Central memory CD8-positive, alpha-beta T cell (primary cell): ENCODE data around the gene CETP.
A peak's percentile ranks its signal among the peaks of the same experiment; 100 is the strongest.
"Not testable (repeated sequence)": the region's sequence is repeated elsewhere in the genome, so short reads cannot be mapped to it uniquely, and the experiment has no call there.

Experiments used
- ATAC-seq: fragments of 150-1000 bp; cut with Tn5 transposase; replicated peaks from 2 replicates; pipeline ENCODE4 v1.10.0; 2022; ENCODE audit warnings: mild to moderate bottlenecking, moderate FRiP score, moderate number of reproducible peaks; ENCODE audit not compliant: poor library complexity, severe bottlenecking; ENCODE audit errors: extremely low read depth
- DNase-seq, 2 donors: peaks; one replicate each; pipeline ENCODE4 v3.0.0; 2021; ENCODE audit warnings: low spot score in 2 of 2
- H3K27ac Mint-ChIP-seq: one replicate; pipeline ENCODE4 v1.8.0; 2022; ENCODE audit warnings: low read depth, mild to moderate bottlenecking, moderate library complexity, mixed read lengths
- H3K27me3 Mint-ChIP-seq: one replicate; pipeline ENCODE4 v1.8.0; 2022; ENCODE audit warnings: mixed read lengths
- H3K36me3 Mint-ChIP-seq: one replicate; pipeline ENCODE4 v1.8.0; 2022; ENCODE audit warnings: mild to moderate bottlenecking, moderate library complexity, mixed read lengths; ENCODE audit not compliant: insufficient read depth
- H3K4me1 Mint-ChIP-seq: one replicate; pipeline ENCODE4 v1.8.0; 2022; ENCODE audit warnings: mixed read lengths
- H3K4me3 Mint-ChIP-seq: one replicate; pipeline ENCODE4 v1.8.0; 2022; ENCODE audit warnings: mild to moderate bottlenecking, moderate library complexity, mixed read lengths
- H3K9me3 Mint-ChIP-seq: one replicate; pipeline ENCODE4 v1.8.0; 2022; ENCODE audit warnings: mixed read lengths

Gene CETP

GRCh38 chr16:56929639-56930038 is 32.1 kb upstream of the CETP start:
- Mint-ChIP-seq H3K27me3 (no peaks in the 10 kb centered on the region), H3K4me1 (peaks cover 22% of the 10 kb centered on the region), H3K27ac (no peak overlapping the region), H3K4me3 (no peak overlapping the region), H3K9me3 (no peaks in the 10 kb centered on the region), H3K36me3 (peaks cover 22% of the 10 kb centered on the region)
- no peak for ATAC-seq
- no peak for DNase-seq

- Mint-ChIP-seq H3K36me3 (peaks cover 32% of the 10 kb centered on the region), H3K27me3 (no peaks in the 10 kb centered on the region), H3K27ac (peak overlapping the region; percentile 99), H3K4me3 (peak overlapping the region; percentile 100), H3K4me1 (peaks cover 33% of the 10 kb centered on the region), H3K9me3 (no peaks in the 10 kb centered on the region)
- ATAC-seq (no peak), DNase-seq (no peak)
Measured at GRCh38 chr16:56930486-56931270, 31.1 kb upstream of the CETP start.

- peak overlapping the region; percentile 99 for H3K27ac Mint-ChIP-seq
Measured at GRCh38 chr16:56931271-56931891, 30.4 kb upstream of the CETP start.

GRCh38 chr16:56931892-56932720 is 29.6 kb upstream of the CETP start, which contains the start of gene HERPUD1:
Gene HERPUD1, plus strand, starts transcription at chr16:56932142. Its CDS starts 103 bp downstream, at chr16:56932245.
- peaks cover 44% of the 10 kb centered on the region for H3K36me3 Mint-ChIP-seq
- no peaks in the 10 kb centered on the region for H3K9me3 Mint-ChIP-seq
- peaks cover 43% of the 10 kb centered on the region for H3K4me1 Mint-ChIP-seq
- DNase-seq = peak; percentile 96 to 99
- peak; percentile 96 for ATAC-seq
- H3K27me3 Mint-ChIP-seq = no peaks in the 10 kb centered on the region
- H3K27ac Mint-ChIP-seq = peak within 1 kb of the TSS; percentile 99
- H3K4me3 Mint-ChIP-seq = peak within 1 kb of the TSS; percentile 100

More at GRCh38 chr16:56931271-56931891, 30.4 kb upstream of the CETP start:
- H3K4me3 Mint-ChIP-seq = peak overlapping the region; percentile 100
- H3K27me3 Mint-ChIP-seq = no peaks in the 10 kb centered on the region
- ATAC-seq (peak; percentile 5), DNase-seq (no peak)
- H3K36me3 Mint-ChIP-seq = peaks cover 38% of the 10 kb centered on the region
- peaks cover 38% of the 10 kb centered on the region for H3K4me1 Mint-ChIP-seq
- no peaks in the 10 kb centered on the region for H3K9me3 Mint-ChIP-seq

GRCh38 chr16:56932721-56933619 is 28.8 kb upstream of the CETP start:
- peaks cover 52% of the 10 kb centered on the region for H3K36me3 Mint-ChIP-seq
- ATAC-seq (peak; percentile 1), DNase-seq (peak in 1 of 2 donors; percentile 21)
- peak overlapping the region; percentile 99 for H3K27ac Mint-ChIP-seq
- H3K4me3 Mint-ChIP-seq = peak overlapping the region; percentile 100
- peaks cover 51% of the 10 kb centered on the region for H3K4me1 Mint-ChIP-seq
- H3K9me3 Mint-ChIP-seq = no peaks in the 10 kb centered on the region
- no peaks in the 10 kb centered on the region for H3K27me3 Mint-ChIP-seq

- Mint-ChIP-seq H3K27ac (peak overlapping the region; percentile 86), H3K4me3 (peak overlapping the region; percentile 100), H3K27me3 (no peaks in the 10 kb centered on the region), H3K4me1 (peaks cover 62% of the 10 kb centered on the region), H3K36me3 (peaks cover 62% of the 10 kb centered on the region), H3K9me3 (no peaks in the 10 kb centered on the region)
- DNase-seq (no peak), ATAC-seq (no peak)
Measured at GRCh38 chr16:56933828-56934598, 27.7 kb upstream of the CETP start.

GRCh38 chr16:56934599-56935145 is 27.1 kb upstream of the CETP start:
- peak overlapping the region; percentile 86 for H3K27ac Mint-ChIP-seq
- H3K4me1 Mint-ChIP-seq = peaks cover 68% of the 10 kb centered on the region
- H3K36me3 Mint-ChIP-seq = peaks cover 69% of the 10 kb centered on the region
- peak overlapping the region; percentile 100 for H3K4me3 Mint-ChIP-seq
- not testable (repeated sequence) for H3K9me3 Mint-ChIP-seq, DNase-seq, H3K27me3 Mint-ChIP-seq, ATAC-seq

GRCh38 chr16:56935201-56935600 is 26.5 kb upstream of the CETP start:
- no peaks in the 10 kb centered on the region for H3K9me3 Mint-ChIP-seq
- no peak for ATAC-seq
- H3K36me3 Mint-ChIP-seq = peaks cover 74% of the 10 kb centered on the region
- no peaks in the 10 kb centered on the region for H3K27me3 Mint-ChIP-seq
- H3K4me3 Mint-ChIP-seq = peak overlapping the region; percentile 100
- DNase-seq = no peak
- peaks cover 68% of the 10 kb centered on the region for H3K4me1 Mint-ChIP-seq
- H3K27ac Mint-ChIP-seq = peak overlapping the region; percentile 86

- H3K4me3 Mint-ChIP-seq = no peak overlapping the region
- peaks cover 81% of the 10 kb centered on the region for H3K36me3 Mint-ChIP-seq
- DNase-seq (no peak), ATAC-seq (no peak)
- H3K27me3 Mint-ChIP-seq = no peaks in the 10 kb centered on the region
- H3K4me1 Mint-ChIP-seq = peaks cover 63% of the 10 kb centered on the region
- H3K27ac Mint-ChIP-seq = no peak overlapping the region
- no peaks in the 10 kb centered on the region for H3K9me3 Mint-ChIP-seq
Measured at GRCh38 chr16:56936491-56936890, 25.3 kb upstream of the CETP start.

- DNase-seq (no peak), ATAC-seq (no peak)
- H3K4me1 Mint-ChIP-seq = peaks cover 63% of the 10 kb centered on the region
- peaks cover 82% of the 10 kb centered on the region for H3K36me3 Mint-ChIP-seq
- H3K9me3 Mint-ChIP-seq = no peaks in the 10 kb centered on the region
- no peaks in the 10 kb centered on the region for H3K27me3 Mint-ChIP-seq
- peak overlapping the region; percentile 35 for H3K27ac Mint-ChIP-seq
- no peak overlapping the region for H3K4me3 Mint-ChIP-seq
Measured at GRCh38 chr16:56936950-56937349, 24.8 kb upstream of the CETP start.
